Measurements from ENCODE around the gene CYTH3. TPM values are rescaled to one million over a fixed set of nuclear protein-coding genes. Genes with fewer than 3 reads are reported as not detected.

The CYTH3 gene
- total and polyA plus RNA-seq, 2 of the 4 experiments (the other 2 are of a cell fraction) = 14.2 to 34.8 TPM

GRCh38 chr7:6317797-6318438 lies 45.5 kb upstream of the CYTH3 start:
- H3K27ac ChIP-seq (ENCODE audit: insufficient read depth, low read length) = 0 out of 2 replicates have a peak overlapping the region, but pooled peaks have one; percentile 4
- no peak overlapping the region; the same call in 1 of the 2 replicates for H3K56ac ChIP-seq (ENCODE audit: extremely low read depth, insufficient read depth, low read length)
- peak overlapping the region; percentile 61 for H3K4ac ChIP-seq (ENCODE audit: low read depth, low read length)
- peak overlapping the region; percentile 49 to 53 for H4K8ac ChIP-seq (ENCODE audit: low read depth in 2 of 2, low read length in 2 of 2)
- H4K20me1 ChIP-seq (ENCODE audit: insufficient read depth, low read length) = no peaks in the 10 kb centered on the region
- dilution Hi-C loops (cut with HindIII; ENCODE audit: low sequenced_read_pairs, unreplicated experiment) (no loop called here), intact Hi-C loops (cut with micrococcal nuclease) (no loop called here), in situ Hi-C loops (cut with MboI; ENCODE audit: low sequenced_read_pairs) (no loop called here)
- H3K79me1 ChIP-seq (ENCODE audit: low read depth in 1 of 2, low read length in 2 of 2) = no peaks in the 10 kb centered on the region; a peak in 1 of 4 replicates
- H3K9me3 ChIP-seq (ENCODE audit: control insufficient read depth, insufficient read depth, low read length) = no peaks in the 10 kb centered on the region
- ATAC-seq (ENCODE audit: low read depth) (peak; percentile 59), DNase-seq (peak; percentile 64)
- H3K36me3 ChIP-seq (ENCODE audit: control insufficient read depth, insufficient read depth, low read length) = no peaks in the 10 kb centered on the region
- BruUV-seq (replicated peaks) = no TSS peak
- TF ChIP-seq RFX5 (IDR thresholded peaks at IDR 0.05; ENCODE audit: low read depth, low read length) (no peak), BHLHE40 (IDR thresholded peaks at IDR 0.05; ENCODE audit: low read depth, low read length) (peak; percentile 78), MAZ (IDR thresholded peaks at IDR 0.05; ENCODE audit: borderline replicate concordance, low read depth, low read length) (0 out of 2 replicates have a peak, but pooled peaks have one; percentile 11)
- H4K5ac ChIP-seq (ENCODE audit: low read depth, low read length) = peak overlapping the region; percentile 19
- H3K14ac ChIP-seq (replicated peaks; ENCODE audit: low read depth, low read length) = peak overlapping the region; percentile 88
- H2BK5ac ChIP-seq (ENCODE audit: low read depth, low read length, poor library complexity, severe bottlenecking) = no peak overlapping the region
- ChIA-PET CTCF (interaction anchor here (0.6 to 2.0 kb wide), 3 partner anchors 98 to 158 kb away, joined by 3 to 7 read pairs (median 4); no protein-coding TSS in a partner anchor), POLR2A (ENCODE audit: unreplicated experiment) (no interaction called here)
- H2BK20ac ChIP-seq (ENCODE audit: low read depth, low read length) = peak overlapping the region; percentile 36; the same call in 1 of the 2 replicates
- H3K23ac ChIP-seq (ENCODE audit: low read depth, low read length) = 0 out of 2 replicates have a peak overlapping the region, but pooled peaks have one; percentile 39
- 20% methylated on average over 1 of the region's 16 CpGs; no CpG with 5 or more reads in 1 of the 2 experiments for WGBS, 2 experiments (ENCODE audit: extremely low coverage in 2 of 2, insufficient read length in 1 of 2)
- H2BK120ac ChIP-seq (ENCODE audit: low read depth, low read length) = peak overlapping the region; percentile 66
- peak overlapping the region; percentile 9; the same call in 1 of the 2 replicates for H3K18ac ChIP-seq (ENCODE audit: low read depth, low read length)
- peaks cover 7% of the 10 kb centered on the region for H3K4me1 ChIP-seq (ENCODE audit: control insufficient read depth, insufficient read depth, low read length)
- H2AK5ac ChIP-seq (ENCODE audit: low read depth, low read length) = peak overlapping the region; percentile 86
- peak overlapping the region; percentile 28; the same call in 1 of the 2 replicates for H3K4me2 ChIP-seq (ENCODE audit: low read depth, low read length)
- H3K9ac ChIP-seq (ENCODE audit: low read depth, low read length) = no peak overlapping the region
- peak overlapping the region; percentile 44 for H4K91ac ChIP-seq (ENCODE audit: insufficient read depth, low read depth, low read length)
- H2AFZ ChIP-seq (replicated peaks; ENCODE audit: low read length, poor library complexity) = peak overlapping the region; percentile 75
- no peaks in the 10 kb centered on the region for H3K27me3 ChIP-seq (ENCODE audit: control insufficient read depth, insufficient read depth, low read length)
- peaks cover 7% of the 10 kb centered on the region for H3K9me1 ChIP-seq (ENCODE audit: insufficient read depth, low read length)
- H3K4me3 ChIP-seq (ENCODE audit: insufficient read depth, low read depth, low read length) = no peak overlapping the region
- H2AK9ac ChIP-seq (replicated peaks; ENCODE audit: low read depth, low read length, poor library complexity) = peak overlapping the region; percentile 80
- peak overlapping the region; percentile 88; the same call in 1 of the 3 replicates for H2BK15ac ChIP-seq (ENCODE audit: low read depth, low read length)
